Stimulated activated CD4-positive, alpha-beta T cell treated with anti-CD3 and anti-CD28 coated beads, TNF-alpha, amount 100 ng/mL, for 4 hours (primary cell): ENCODE measurements around the gene ARID1B.

Experiments used
- DNase-seq, 3 experiments: peaks; one replicate each; pipeline ENCODE4 v3.0.0-alpha.2; 2020; ENCODE audit warnings: low read depth in 3 of 3

Gene ARID1B

DNA sequence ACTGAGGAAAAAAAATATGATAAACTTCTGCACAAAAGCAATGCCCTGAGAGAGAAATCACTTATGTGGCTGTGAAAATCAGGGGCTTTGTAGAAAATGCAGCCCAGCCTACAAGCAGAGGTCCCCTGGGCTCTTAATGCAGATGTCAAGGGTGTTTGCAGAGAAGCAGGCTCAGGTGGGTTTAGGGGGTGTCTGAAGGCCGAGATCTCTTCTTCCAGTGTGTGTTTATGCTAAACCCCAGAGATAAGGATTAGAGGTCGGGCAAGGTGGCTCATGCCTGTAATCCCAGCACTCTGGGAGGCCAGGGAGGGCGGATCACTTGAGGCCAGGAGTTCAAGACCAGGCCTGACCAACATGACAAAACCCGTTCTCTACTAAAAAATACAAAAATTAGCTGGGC lies 467.6 kb downstream of the ARID1B start:
- DNase-seq: no peak

GRCh38 chr6:157245436-157245835 lies 468.3 kb downstream of the ARID1B start:
- no peak for DNase-seq

DNA sequence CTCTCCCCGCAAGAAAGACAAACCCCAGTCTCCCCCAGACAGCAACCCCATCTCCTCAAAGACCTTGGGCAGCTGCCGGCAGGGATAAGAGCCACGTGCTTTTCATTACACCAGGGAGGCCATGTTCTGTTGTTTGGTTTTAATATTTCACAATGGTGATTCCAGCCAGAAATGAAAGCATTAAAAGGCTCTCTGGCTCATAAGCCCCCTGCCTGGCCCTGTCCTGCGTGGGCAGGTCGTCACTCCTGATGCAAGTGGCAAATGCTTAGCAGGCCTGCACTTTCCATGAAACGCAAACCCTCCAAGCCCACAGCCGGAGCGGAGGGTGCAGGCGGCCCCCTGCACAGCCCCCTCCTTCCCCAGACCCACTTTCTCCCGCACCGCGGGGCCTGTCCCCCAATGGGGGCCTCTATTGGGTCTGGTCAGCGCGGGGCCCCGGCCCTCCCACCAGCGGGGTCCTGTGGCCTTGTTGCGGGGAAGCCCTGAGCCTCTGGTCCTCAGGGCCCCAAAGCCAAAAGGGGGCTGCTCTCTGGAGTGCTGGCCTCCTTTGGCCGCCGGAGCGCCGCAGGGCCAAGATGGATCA lies 469.0 kb downstream of the ARID1B start:
- DNase-seq: no peak

GRCh38 chr6:157246771-157247484 lies 469.8 kb downstream of the ARID1B start:
- DNase-seq: no peak

GRCh38 chr6:157248264-157248663 lies 471.1 kb downstream of the ARID1B start:
- no peak for DNase-seq

GRCh38 chr6:157249826-157250225 lies 472.6 kb downstream of the ARID1B start:
- DNase-seq: no peak

DNA sequence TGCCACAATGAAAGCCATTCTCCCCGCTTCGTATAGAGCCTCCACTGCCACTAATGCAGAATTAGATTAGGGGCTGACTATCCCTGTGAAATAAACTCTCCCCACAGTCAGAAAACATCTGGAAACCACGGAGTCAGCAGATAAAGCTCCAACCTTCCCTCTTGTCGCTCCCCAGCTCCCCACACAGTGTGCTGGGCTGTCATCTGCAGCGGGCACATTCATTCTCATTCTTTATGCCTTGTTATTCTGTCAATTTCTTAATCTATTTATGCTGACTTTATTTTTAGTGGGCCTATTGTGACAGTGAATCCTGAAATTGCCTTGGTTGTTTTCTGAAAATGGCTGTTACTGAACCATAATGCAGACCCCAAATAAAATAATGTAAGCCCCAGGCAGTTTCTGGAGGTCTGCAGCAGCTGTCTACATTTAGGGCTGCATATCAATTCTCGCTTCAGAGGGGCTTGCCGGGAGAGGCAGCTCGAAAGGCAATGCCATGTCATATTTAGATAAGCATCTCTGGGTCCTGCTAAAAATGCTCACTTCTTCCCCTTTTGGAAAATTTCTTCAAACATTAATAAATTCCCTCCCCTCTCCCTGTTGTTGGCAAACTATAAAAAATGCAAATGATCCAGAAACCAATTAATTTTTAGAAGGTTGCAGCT lies 474.5 kb downstream of the ARID1B start:
- DNase-seq: no peak

GRCh38 chr6:157253017-157253416 lies 475.8 kb downstream of the ARID1B start:
- DNase-seq: no peak

DNA sequence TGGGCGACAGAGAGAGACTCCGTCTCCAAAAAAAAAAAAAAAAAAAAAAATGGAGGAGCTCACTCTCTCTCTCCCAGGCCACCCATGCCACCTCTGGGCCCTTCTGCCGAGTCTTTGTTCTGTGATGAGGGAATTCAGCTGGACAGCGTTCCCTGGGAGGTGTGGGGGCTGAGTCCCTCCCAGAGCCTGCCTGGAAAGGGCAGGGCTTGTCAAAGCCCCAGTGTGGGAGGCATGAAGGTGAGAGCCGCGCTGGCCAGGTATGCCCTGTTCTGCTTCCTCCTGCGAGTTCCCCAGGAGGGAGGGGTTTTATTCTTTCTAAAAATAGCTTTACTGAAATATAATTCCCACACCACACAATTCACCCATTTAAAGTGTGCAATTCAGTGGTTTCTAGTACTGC lies 476.5 kb downstream of the ARID1B start:
- DNase-seq: no peak

DNA sequence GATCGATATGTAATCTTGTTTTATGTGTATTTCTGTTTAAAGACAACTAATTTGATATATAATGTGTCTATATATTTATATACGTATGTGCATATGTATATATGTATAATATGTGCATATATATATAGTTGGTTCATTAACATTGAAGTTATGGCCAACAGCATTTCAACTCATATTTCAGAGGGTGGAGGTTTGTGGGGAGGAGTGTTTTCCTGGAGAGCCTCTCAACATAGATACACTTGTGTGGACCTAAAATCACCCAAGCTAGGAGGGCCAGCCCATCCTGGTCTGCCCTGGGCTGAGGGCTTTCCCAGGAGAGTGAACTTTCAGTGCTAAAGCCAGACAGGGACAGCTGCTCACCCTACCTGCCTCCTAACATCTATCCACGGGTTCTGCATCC lies 477.4 kb downstream of the ARID1B start:
- no peak for DNase-seq

DNA sequence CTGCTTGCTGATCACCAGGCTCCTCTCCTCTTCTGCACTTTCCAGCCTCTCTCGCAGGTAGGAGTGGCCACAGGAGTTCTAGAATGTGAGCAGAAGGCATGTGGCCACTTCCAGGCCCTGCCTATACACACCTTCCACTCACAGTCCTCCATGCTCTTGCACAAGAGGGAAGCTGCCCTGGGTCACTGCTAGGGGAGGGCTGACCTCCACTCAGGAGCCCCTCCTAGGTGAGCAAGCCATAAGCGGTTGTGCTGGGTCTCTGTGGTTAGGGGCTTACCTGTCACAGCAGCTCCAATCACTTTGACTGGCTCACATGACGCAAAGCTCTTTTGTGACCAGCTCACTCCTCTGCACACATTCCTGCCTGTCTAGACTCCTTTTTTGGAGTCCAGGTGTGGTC lies 477.9 kb downstream of the ARID1B start:
- DNase-seq: no peak

DNA sequence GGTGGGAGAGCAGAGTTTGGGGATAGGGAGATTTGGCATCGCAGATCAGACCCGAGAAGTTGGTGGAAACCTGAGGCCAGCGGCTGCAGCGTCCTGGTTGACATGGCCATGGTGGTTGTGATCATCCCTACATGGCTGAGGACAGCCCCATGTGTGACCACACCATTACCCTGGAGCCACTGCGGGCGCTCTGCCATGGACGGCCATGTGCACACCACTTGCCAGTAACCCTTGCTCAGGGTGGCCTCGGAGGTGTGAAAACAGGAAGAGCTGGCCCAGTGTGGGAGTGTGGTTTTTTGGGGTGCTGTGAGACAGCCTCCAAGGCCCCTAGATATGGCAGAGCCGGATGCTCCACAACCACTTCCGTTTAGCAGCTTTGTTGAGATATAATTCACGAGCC lies 481.7 kb downstream of the ARID1B start:
- no peak for DNase-seq

DNA sequence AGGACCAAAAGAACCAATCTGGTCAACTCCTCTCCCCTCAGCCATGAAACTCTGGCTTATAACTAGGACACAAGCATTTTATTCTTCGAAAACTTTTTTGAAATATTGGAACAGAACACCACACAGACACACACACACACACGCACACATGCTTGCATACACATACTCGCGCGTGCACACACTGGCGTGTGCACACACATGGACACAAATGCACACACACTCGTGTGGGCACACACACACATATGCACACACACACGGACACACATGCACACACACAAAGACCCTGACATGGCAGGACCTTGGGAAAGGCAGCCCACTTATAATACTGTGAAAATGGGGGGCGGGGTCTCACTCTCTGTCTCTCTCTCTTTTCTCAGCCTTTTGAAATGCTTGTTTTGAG lies 482.3 kb downstream of the ARID1B start:
- no peak for DNase-seq
